ENCODE measurements around the gene MTSS2. TPM values are rescaled to one million over a fixed set of nuclear protein-coding genes. Genes with fewer than 3 reads are reported as not detected.

Gene MTSS2
- total and polyA plus RNA-seq, 2 experiments from 2014 or later: 1.6 to 19.6 TPM

DNA sequence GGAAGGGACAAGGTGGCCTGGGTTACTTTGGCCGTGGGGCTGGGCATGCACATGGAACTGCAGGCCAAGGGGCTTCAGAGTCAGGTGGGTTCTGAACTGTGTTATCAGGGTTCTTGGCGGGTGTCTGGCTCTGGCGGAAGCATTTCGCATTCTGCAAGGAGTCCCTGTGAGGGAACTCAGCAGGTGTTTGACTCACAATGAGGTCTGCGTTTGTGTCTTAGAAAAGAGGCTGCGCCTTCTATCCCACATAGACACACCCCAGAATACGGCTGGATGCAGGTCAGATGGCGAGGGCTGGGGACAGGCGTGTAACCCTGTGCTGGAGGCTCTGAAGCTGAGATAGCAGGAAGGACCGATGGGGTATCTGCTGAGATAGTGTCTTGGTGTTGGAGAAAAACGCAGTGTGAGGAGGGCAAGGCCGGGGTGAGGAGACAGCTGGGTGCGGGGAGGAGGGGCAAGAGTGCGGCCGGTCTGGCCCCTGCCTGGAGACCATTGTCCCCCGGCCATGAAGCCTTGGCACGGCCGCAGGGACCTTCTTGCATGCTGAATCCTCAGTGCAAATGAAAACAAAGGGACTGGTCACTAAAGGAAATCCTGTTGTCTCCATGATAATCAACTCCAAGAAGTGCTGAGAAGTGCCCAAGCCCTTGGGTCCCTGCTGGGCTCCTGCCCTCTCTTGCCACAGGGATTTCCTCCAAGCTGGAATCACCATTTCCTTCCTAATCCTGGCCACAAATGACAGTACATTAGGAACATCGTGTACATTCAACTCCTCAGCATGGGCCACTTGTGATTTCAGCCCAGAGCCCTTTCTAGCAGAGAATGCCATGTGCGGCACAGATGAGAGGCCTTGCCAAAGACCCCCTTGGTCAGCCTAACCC is 22.8 kb upstream of the MTSS2 start:
- H3K9me2 ChIP-seq (ENCODE audit: insufficient read depth): no peaks in the 10 kb centered on the region
- Mint-ChIP-seq H3K27me3 (ENCODE audit: insufficient read depth, low read depth, poor library complexity) (peaks cover 24% of the 10 kb centered on the region), H3K4me1 (peaks cover 56% of the 10 kb centered on the region), H3K36me3 (ENCODE audit: low read depth) (no peaks in the 10 kb centered on the region), H3K4me3 (no peak overlapping the region), H3K9me3 (no peaks in the 10 kb centered on the region; the same call in 2 of the 3 replicates), H3K27ac (peak overlapping the region; percentile 31; the same call in 1 of the 2 replicates)
- H3K4me1 ChIP-seq (ENCODE audit: insufficient read depth): peaks cover 22% of the 10 kb centered on the region
- H3K36me3 ChIP-seq (ENCODE audit: insufficient read depth): no peaks in the 10 kb centered on the region
- DNase-seq (ENCODE audit: low spot score) (peak; percentile 37), ATAC-seq (peak; percentile 19)
- no peaks in the 10 kb centered on the region for H4K20me1 ChIP-seq (replicated peaks; ENCODE audit: insufficient read depth)
- no peak overlapping the region for H3K4me3 ChIP-seq
- H3K4me2 ChIP-seq: no peak overlapping the region
- no peaks in the 10 kb centered on the region for H3K27me3 ChIP-seq (ENCODE audit: insufficient read depth)
- H2AFZ ChIP-seq: no peak overlapping the region
- no peaks in the 10 kb centered on the region for H3K79me2 ChIP-seq (replicated peaks; ENCODE audit: insufficient read depth)
- peaks cover 6% of the 10 kb centered on the region; the same call in 1 of the 2 replicates for H3F3A ChIP-seq (replicated peaks; ENCODE audit: low read depth)
- TF ChIP-seq ZNF114 (CRISPR knock-in tag; IDR thresholded peaks at IDR 0.05): no peak
- no peak for TF ChIP-seq STAT1 (IDR thresholded peaks at IDR 0.05; ENCODE audit: unreplicated experiment)
- no peak for TF ChIP-seq EZH2phosphoT487 (IDR thresholded peaks at IDR 0.05; ENCODE audit: unreplicated experiment)
- TF ChIP-seq ZNF462 (CRISPR knock-in tag; IDR thresholded peaks at IDR 0.05): no peak
- no peak for TF ChIP-seq REST (IDR thresholded peaks at IDR 0.05; ENCODE audit: unreplicated experiment)
- 0 out of 2 replicates have a peak overlapping the region, but pooled peaks have one; percentile 39 for H3K27ac ChIP-seq (ENCODE audit: low read depth)

Data from GM23338 (cell line).